SK-N-SH (cell line): ENCODE measurements around the gene CEBPG. TPM values are rescaled to one million over a fixed set of nuclear protein-coding genes. Genes with fewer than 3 reads are reported as not detected.

ENCODE experiments used
- CTCF ChIA-PET: fragments of 300-600, 350-600 bp; formaldehyde crosslinking; extraction: SDS; loops from one replicate; lab custom pipeline; 2021; lab: Yijun Ruan, JAX
- POLR2A ChIA-PET: fragments of 350-600 bp; sonication (Branson Sonifier 250); formaldehyde crosslinking; extraction: SDS; loops from one replicate; lab custom pipeline; 2020; ENCODE audit warnings: antibody characterized with exemption, inconsistent platforms; lab: Yijun Ruan, JAX
- DNase-seq: peaks from one replicate; pipeline ENCODE4 v3.0.0; 2012
- H2AFZ ChIP-seq: fragments of 200-600 bp; sonication (generic); 2 replicates; pipeline ENCODE4 v1.8.1; 2016; ENCODE audit warnings: antibody characterized with exemption, mild to moderate bottlenecking, low read depth
- H3F3A ChIP-seq: fragments of 200-600 bp; sonication (generic); replicated peaks from 2 replicates; pipeline ENCODE3; 2016; ENCODE audit warnings: antibody characterized with exemption, mild to moderate bottlenecking; ENCODE audit not compliant: insufficient read depth
- H3K27ac ChIP-seq, 2 experiments: fragments of 200-500 bp in 1 of 2; fragments of 200-600 bp in 1 of 2; sonication (Bioruptor generic) in 1 of 2; sonication (generic), shearing (Covaris generic) in 1 of 2; 2 replicates each; pipeline versions ENCODE4 v1.5.1 to v1.6.1; 2014 to 2016; ENCODE audit warnings: low read depth in 2 of 2, inconsistent platforms in 1 of 2, low read length in 1 of 2, mild to moderate bottlenecking in 1 of 2, mixed read lengths in 1 of 2
- H3K27me3 ChIP-seq: fragments of 200-600 bp; sonication (generic), shearing (Covaris generic); 2 replicates; pipeline ENCODE4 v1.6.1; 2016; ENCODE audit warnings: mixed run types; ENCODE audit not compliant: insufficient read depth
- H3K36me3 ChIP-seq, 2 experiments: fragments of 200-500 bp in 1 of 2; fragments of 200-600 bp in 1 of 2; sonication (Bioruptor generic) in 1 of 2; sonication (generic) in 1 of 2; replicated peaks in 1 of 2; 2 replicates each; pipeline versions ENCODE3 to v1.5.1; 2014 to 2016; ENCODE audit warnings: low read length in 1 of 2, mild to moderate bottlenecking in 1 of 2; ENCODE audit not compliant: insufficient read depth in 2 of 2, control insufficient read depth in 1 of 2
- H3K4me1 ChIP-seq, 2 experiments: fragments of 200-500 bp in 1 of 2; fragments of 200-600 bp in 1 of 2; sonication (Bioruptor generic) in 1 of 2; sonication (generic), shearing (Covaris generic) in 1 of 2; 2 replicates each; pipeline versions ENCODE4 v1.5.1 to v1.6.1; 2014 to 2016; ENCODE audit warnings: low read depth in 1 of 2, low read length in 1 of 2, mixed run types in 1 of 2; ENCODE audit not compliant: insufficient read depth in 2 of 2, control insufficient read depth in 1 of 2
- H3K4me2 ChIP-seq: fragments of 200-600 bp; sonication (generic), shearing (Covaris generic); 2 replicates; pipeline ENCODE4 v1.6.1; 2017; ENCODE audit warnings: mixed run types
- H3K4me3 ChIP-seq, 2 experiments: fragments of 200-500 bp in 1 of 2; fragments of 200-600 bp in 1 of 2; sonication (Bioruptor generic) in 1 of 2; sonication (generic), shearing (Covaris generic) in 1 of 2; 2 replicates each; pipeline versions ENCODE4 v1.5.1 to v1.8.1; 2014 to 2016; ENCODE audit warnings: low read depth in 2 of 2, inconsistent platforms in 1 of 2, low read length in 1 of 2, mild to moderate bottlenecking in 1 of 2, mixed read lengths in 1 of 2, moderate library complexity in 1 of 2
- H3K79me2 ChIP-seq: fragments of 200-600 bp; sonication (generic); 2 replicates; pipeline ENCODE4 v1.8.1; 2017; ENCODE audit warnings: mild to moderate bottlenecking; ENCODE audit not compliant: insufficient read depth
- H3K9ac ChIP-seq: fragments of 200-600 bp; sonication (generic); 2 replicates; pipeline ENCODE4 v1.6.1; 2017; ENCODE audit warnings: mixed run types
- H3K9me2 ChIP-seq: fragments of 200-600 bp; sonication (generic); 2 replicates; pipeline ENCODE4 v1.6.1; 2017; ENCODE audit warnings: mixed run types
- H3K9me3 ChIP-seq: fragments of 200-600 bp; sonication (generic); 2 replicates; pipeline ENCODE4 v1.6.1; 2017; ENCODE audit warnings: mixed run types, mild to moderate bottlenecking, moderate library complexity
- H4K20me1 ChIP-seq: fragments of 200-600 bp; sonication (generic); 2 replicates; pipeline ENCODE4 v1.6.1; 2017; ENCODE audit warnings: mild to moderate bottlenecking, mixed run types; ENCODE audit not compliant: insufficient read depth
- CHD2 ChIP-seq: fragments of 150-350 bp; IDR thresholded peaks from 2 replicates; pipeline ENCODE4 v1.6.1; 2018; ENCODE audit warnings: low read length; ENCODE audit not compliant: partially characterized antibody
- FOXJ3 ChIP-seq: sonication (generic); formaldehyde crosslinking; IDR thresholded peaks from 2 replicates; pipeline ENCODE4 v1.5.1; 2020; ENCODE audit warnings: mild to moderate bottlenecking, missing genetic modification reagents
- FOXM1 ChIP-seq: IDR thresholded peaks from 2 replicates; pipeline ENCODE4 v1.4.0; 2012; ENCODE audit warnings: low read depth, mild to moderate bottlenecking
- MEF2A ChIP-seq: IDR thresholded peaks from 2 replicates; pipeline ENCODE4 v1.4.0; 2012; ENCODE audit warnings: low read depth, borderline replicate concordance
- MXI1 ChIP-seq: IDR thresholded peaks from 2 replicates; pipeline ENCODE4 v1.6.1; 2012; ENCODE audit warnings: mild to moderate bottlenecking, low read depth, low read length, improper control_type of control experiment
- NRF1 ChIP-seq: IDR thresholded peaks from 2 replicates; pipeline ENCODE4 v1.6.1; 2012; ENCODE audit warnings: low read depth, mild to moderate bottlenecking, low read length
- PBX3 ChIP-seq: IDR thresholded peaks from 2 replicates; pipeline ENCODE4; 2012
- RAD21 ChIP-seq: IDR thresholded peaks from 2 replicates; pipeline ENCODE4 v1.6.1; 2012; ENCODE audit warnings: mild to moderate bottlenecking, low read length
- SMC3 ChIP-seq: IDR thresholded peaks from 2 replicates; pipeline ENCODE4 v1.6.1; 2012; ENCODE audit warnings: low read depth, low read length, improper control_type of control experiment
- TAF1 ChIP-seq: IDR thresholded peaks from 2 replicates; pipeline ENCODE4 v1.6.1; 2012; ENCODE audit warnings: low read depth, mild to moderate bottlenecking, low read length, moderate library complexity, borderline replicate concordance
- TEAD4 ChIP-seq: IDR thresholded peaks from 2 replicates; pipeline ENCODE4 v1.4.0; 2012; ENCODE audit warnings: mild to moderate bottlenecking, borderline replicate concordance; ENCODE audit not compliant: insufficient read depth
- WGBS: methylation state at CpG from one replicate; pipeline ENCODE4 v1.1.6; 2017; ENCODE audit warnings: low lambda C conversion rate; 5-methylcytosine and 5-hydroxymethylcytosine counted together
- polyA plus RNA-seq, 3 experiments: library from polyadenylated mRNA; depleted of rRNA; stranded (reverse); fragments of >200 nt; gene quantifications; 2 replicates each; pipeline ENCODE4 v1.2.3, GENCODE V29; 2012
- TF ChIP-seq, protein P1 (sequence below): IDR thresholded peaks from 2 replicates; pipeline ENCODE4 v1.4.0; 2012; ENCODE audit warnings: low read depth, borderline replicate concordance
- TF ChIP-seq, protein P2 (sequence below): IDR thresholded peaks from 2 replicates; pipeline ENCODE4 v1.4.0; 2012; ENCODE audit warnings: low read depth, borderline replicate concordance
- TF ChIP-seq, protein P3 (sequence below): IDR thresholded peaks from 2 replicates; pipeline ENCODE4 v1.4.0; 2012; ENCODE audit warnings: low read depth
- TF ChIP-seq, protein P4 (sequence below): fragments of 150-350 bp; IDR thresholded peaks from 2 replicates; pipeline ENCODE4 v1.6.1; 2017; ENCODE audit warnings: antibody characterized with exemption, low read length, low read depth, borderline replicate concordance

The CEBPG gene
- polyA plus RNA-seq, 1 of the 3 experiments (the other 2 are of a cell fraction) = 9.1 TPM

DNA sequence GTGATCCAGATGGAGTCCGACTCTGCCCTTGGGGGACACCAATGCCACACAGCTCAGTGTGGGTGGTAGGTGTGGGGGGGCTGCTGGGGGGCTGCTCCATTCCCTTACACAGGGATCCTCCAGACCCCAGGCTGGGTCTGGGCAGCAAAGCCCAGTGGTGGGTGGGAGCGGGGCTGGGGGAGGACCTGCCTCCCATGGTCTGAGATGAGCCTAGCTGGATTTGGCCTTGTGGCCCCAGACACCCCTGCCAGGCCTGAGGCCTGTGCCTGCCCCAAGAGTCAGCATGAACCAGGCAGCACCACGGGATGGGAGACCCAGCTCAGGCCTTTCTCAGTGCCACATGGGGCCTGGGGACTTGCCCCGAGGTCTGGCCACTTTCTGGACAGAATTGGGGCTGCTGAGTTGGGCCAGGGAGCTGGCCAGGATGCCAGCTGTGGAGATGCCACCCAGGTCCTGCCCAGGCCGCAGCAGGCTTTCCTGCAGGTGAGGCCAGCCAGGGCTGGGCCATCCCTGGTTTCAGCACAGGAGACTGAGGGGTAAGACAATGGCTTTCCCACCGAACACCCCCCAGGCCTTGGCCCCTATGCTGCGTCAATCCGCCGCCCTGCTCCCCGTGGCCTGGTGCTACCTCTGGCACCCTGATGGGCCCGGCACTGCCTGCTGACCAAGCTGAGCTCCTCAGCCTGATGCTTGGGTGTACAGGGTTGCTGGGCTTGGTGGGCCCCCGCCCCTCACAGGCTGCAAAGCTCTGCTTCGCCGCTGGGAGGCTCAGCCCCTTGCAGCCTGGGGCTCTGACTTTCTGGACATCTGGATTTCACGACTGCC is 24.2 kb downstream of the CEBPG start:
- Histone ChIP-seq H4K20me1 (peaks cover 8% of the 10 kb centered on the region; the same call in 1 of the 2 replicates), H2AFZ (no peak overlapping the region), H3K4me2 (no peak overlapping the region), H3K4me1 (peaks cover 0 to 2% of the 10 kb centered on the region in 2 experiments; a peak in 1 of 4 replicates), H3K9ac (no peak overlapping the region), H3K4me3 (no peak overlapping the region), H3K36me3 (no peaks in the 10 kb centered on the region), H3K27me3 (no peaks in the 10 kb centered on the region), H3F3A (no peaks in the 10 kb centered on the region), H3K79me2 (no peaks in the 10 kb centered on the region), H3K27ac (no peak overlapping the region), H3K9me3 (no peaks in the 10 kb centered on the region), H3K9me2 (no peaks in the 10 kb centered on the region)
- TF ChIP-seq MEF2A = no peak
- no peak for TF ChIP-seq NRF1
- TF ChIP-seq FOXM1 = no peak
- TF ChIP-seq, protein P1, sequence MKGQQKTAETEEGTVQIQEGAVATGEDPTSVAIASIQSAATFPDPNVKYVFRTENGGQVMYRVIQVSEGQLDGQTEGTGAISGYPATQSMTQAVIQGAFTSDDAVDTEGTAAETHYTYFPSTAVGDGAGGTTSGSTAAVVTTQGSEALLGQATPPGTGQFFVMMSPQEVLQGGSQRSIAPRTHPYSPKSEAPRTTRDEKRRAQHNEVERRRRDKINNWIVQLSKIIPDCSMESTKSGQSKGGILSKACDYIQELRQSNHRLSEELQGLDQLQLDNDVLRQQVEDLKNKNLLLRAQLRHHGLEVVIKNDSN = no peak
- no peak for TF ChIP-seq FOXJ3 (CRISPR knock-in tag)
- no peak for TF ChIP-seq RAD21
- TF ChIP-seq, protein P2, sequence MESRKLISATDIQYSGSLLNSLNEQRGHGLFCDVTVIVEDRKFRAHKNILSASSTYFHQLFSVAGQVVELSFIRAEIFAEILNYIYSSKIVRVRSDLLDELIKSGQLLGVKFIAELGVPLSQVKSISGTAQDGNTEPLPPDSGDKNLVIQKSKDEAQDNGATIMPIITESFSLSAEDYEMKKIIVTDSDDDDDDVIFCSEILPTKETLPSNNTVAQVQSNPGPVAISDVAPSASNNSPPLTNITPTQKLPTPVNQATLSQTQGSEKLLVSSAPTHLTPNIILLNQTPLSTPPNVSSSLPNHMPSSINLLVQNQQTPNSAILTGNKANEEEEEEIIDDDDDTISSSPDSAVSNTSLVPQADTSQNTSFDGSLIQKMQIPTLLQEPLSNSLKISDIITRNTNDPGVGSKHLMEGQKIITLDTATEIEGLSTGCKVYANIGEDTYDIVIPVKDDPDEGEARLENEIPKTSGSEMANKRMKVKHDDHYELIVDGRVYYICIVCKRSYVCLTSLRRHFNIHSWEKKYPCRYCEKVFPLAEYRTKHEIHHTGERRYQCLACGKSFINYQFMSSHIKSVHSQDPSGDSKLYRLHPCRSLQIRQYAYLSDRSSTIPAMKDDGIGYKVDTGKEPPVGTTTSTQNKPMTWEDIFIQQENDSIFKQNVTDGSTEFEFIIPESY = no peak
- no peak for TF ChIP-seq CHD2
- TF ChIP-seq, protein P3, sequence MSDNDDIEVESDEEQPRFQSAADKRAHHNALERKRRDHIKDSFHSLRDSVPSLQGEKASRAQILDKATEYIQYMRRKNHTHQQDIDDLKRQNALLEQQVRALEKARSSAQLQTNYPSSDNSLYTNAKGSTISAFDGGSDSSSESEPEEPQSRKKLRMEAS = no peak
- TF ChIP-seq PBX3 = no peak
- TF ChIP-seq SMC3 = no peak
- TF ChIP-seq TEAD4 = no peak
- no peak for TF ChIP-seq MXI1
- TF ChIP-seq TAF1 = no peak
- TF ChIP-seq, protein P4, sequence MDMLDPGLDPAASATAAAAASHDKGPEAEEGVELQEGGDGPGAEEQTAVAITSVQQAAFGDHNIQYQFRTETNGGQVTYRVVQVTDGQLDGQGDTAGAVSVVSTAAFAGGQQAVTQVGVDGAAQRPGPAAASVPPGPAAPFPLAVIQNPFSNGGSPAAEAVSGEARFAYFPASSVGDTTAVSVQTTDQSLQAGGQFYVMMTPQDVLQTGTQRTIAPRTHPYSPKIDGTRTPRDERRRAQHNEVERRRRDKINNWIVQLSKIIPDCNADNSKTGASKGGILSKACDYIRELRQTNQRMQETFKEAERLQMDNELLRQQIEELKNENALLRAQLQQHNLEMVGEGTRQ = no peak
- ChIA-PET POLR2A (interaction anchor here (0.6 to 1.0 kb wide), 2 partner anchors 24 to 96 kb away, joined by 3 read pairs; partner anchors contain the start of gene CEBPG), CTCF (interaction anchor here (0.7 to 22.5 kb wide), 11 partner anchors 8 to 381 kb away, joined by 3 to 511 read pairs (median 5); partner anchors contain the start of gene CEBPG)
- 83% methylated on average over 9 of the region's 15 CpGs for WGBS
- peak; percentile 68 for DNase-seq
